Activated CD4-positive, CD25-positive, alpha-beta regulatory T cell (primary cell): ENCODE results near the gene YDJC.
A peak's percentile ranks its signal among the peaks of the same experiment; 100 is the strongest.
"Not testable (repeated sequence)": the region's sequence is repeated elsewhere in the genome, so short reads cannot be mapped to it uniquely, and the experiment has no call there.

ENCODE experiments used
- DNase-seq, 4 experiments: peaks; one replicate each; lab custom pipeline; 2025; lab: John Stamatoyannopoulos, UW

YDJC gene

GRCh38 chr22:21651521-21652009, 21.7 kb upstream of the YDJC start:
- DNase-seq, result no peak

GRCh38 chr22:21650823-21651520, 21.1 kb upstream of the YDJC start:
- no peak for DNase-seq

- no peak for DNase-seq
Measured at GRCh38 chr22:21650280-21650679, 20.5 kb upstream of the YDJC start.

- peak; percentile 43 to 61 (median 52) for DNase-seq
Measured at GRCh38 chr22:21646608-21647590, 17.1 kb upstream of the YDJC start.

GRCh38 chr22:21645513-21645912, 15.7 kb upstream of the YDJC start:
- DNase-seq, result not testable (repeated sequence)

GRCh38 chr22:21643533-21644357, 13.9 kb upstream of the YDJC start:
- no peak for DNase-seq

GRCh38 chr22:21642584-21643448, 13.0 kb upstream of the YDJC start:
- DNase-seq, result peak in 3 of 4 experiments; percentile 21 to 33 (median 27)

- DNase-seq, result peak; percentile 93 to 98 (median 96)
Measured at GRCh38 chr22:21641789-21642583, 12.2 kb upstream of the YDJC start, which contains the start of gene SDF2L1. SDF2L1 (plus strand) TSS chr22:21642302; CDS start chr22:21642337, 35 bp downstream.

GRCh38 chr22:21641417-21641788, 11.6 kb upstream of the YDJC start:
- DNase-seq, result no peak

- no peak for DNase-seq
Measured at GRCh38 chr22:21640810-21641209, 11.0 kb upstream of the YDJC start.

GRCh38 chr22:21639359-21639758, 9.5 kb upstream of the YDJC start:
- DNase-seq, result no peak

- DNase-seq, result not testable (repeated sequence)
Measured at GRCh38 chr22:21637450-21637849, 7.6 kb upstream of the YDJC start.

GRCh38 chr22:21636629-21637218, 6.9 kb upstream of the YDJC start:
- DNase-seq, result no peak

GRCh38 chr22:21635771-21636510, 6.1 kb upstream of the YDJC start:
- DNase-seq, result no peak

GRCh38 chr22:21634844-21635243, 5.0 kb upstream of the YDJC start:
- DNase-seq, result no peak

- DNase-seq, result no peak
Measured at GRCh38 chr22:21634081-21634480, 4.3 kb upstream of the YDJC start.

GRCh38 chr22:21633481-21633880, 3.7 kb upstream of the YDJC start:
- no peak for DNase-seq

- DNase-seq, result no peak
Measured at GRCh38 chr22:21632931-21633330, 3.1 kb upstream of the YDJC start.
